Measurements from ENCODE around the gene TPRG1L.

GRCh38 chr1:3673381-3674099 is 48.7 kb downstream of the TPRG1L start:
- no peak for TF ChIP-seq CTCF (IDR thresholded peaks at IDR 0.05)
- no peak for TF ChIP-seq POLR2AphosphoS5 (IDR thresholded peaks at IDR 0.05)
- no peak for TF ChIP-seq EP300 (IDR thresholded peaks at IDR 0.05)
- no peak for TF ChIP-seq POLR2A (IDR thresholded peaks at IDR 0.05; ENCODE audit: low read depth)

Measured in esophagus muscularis mucosa (tissue), 4 donors.